Transverse colon (tissue), 4 donors: Measurements from ENCODE around the gene CHCHD6.

Source experiments
- EP300 ChIP-seq: sonication (generic); formaldehyde crosslinking; IDR thresholded peaks from one replicate; pipeline ENCODE4 v1.6.1; 2017; ENCODE audit warnings: antibody characterized with exemption, low read depth
- POLR2A ChIP-seq: fragments of 450-650 bp; IDR thresholded peaks from one replicate; pipeline ENCODE4 v1.6.1; 2016; ENCODE audit warnings: antibody characterized with exemption, mild to moderate bottlenecking, moderate library complexity
- POLR2AphosphoS5 ChIP-seq, 3 donors: sonication (generic); formaldehyde crosslinking; IDR thresholded peaks; one replicate each; pipeline ENCODE4 v1.6.1; 2016; ENCODE audit warnings: antibody characterized with exemption in 3 of 3
- TF ChIP-seq, protein P1 (sequence below), 5 experiments: fragments of 200-600 bp in 3 of 5; fragments of 450-650 bp in 2 of 5; sonication (generic) in 3 of 5; IDR thresholded peaks; 1 replicate in 2 of 5; 2 replicates in 3 of 5; pipeline ENCODE4 v1.5.1; 2016 to 2017; ENCODE audit warnings: antibody characterized with exemption in 5 of 5, inconsistent platforms in 3 of 5, mild to moderate bottlenecking in 2 of 5, moderate library complexity in 1 of 5

DNA sequence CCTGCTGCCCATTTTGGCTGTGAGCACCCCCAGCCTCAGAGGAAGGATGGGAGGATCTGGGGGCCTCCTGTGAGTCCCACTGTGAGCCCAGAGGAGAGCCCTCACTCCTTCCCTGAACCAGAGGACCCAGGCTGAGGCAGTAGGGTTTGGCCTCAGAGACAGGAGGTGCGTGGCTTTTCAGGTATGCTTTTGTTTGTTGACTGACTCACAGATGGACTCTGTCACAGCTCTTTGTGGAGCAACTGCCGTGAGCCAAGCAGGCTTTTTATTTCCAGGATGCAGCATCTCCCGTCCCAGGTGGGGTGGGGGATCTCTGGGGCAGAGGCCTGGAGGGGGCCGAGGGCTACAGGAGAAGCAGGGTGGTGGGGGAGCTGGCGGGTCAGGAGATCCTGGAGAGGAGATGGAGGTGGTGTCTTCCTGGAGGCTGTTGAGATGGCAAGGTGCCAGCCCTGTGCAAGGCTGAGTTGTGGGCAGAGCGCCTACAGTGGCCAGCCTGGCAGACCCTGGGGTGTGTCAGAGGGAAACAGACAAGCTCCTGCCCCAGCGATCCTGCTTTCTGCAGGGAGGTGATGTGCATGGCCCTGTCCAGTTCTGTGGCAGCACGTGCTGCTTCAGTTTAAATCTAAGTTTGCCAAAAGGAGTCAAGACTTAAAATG lies 302.9 kb downstream of the CHCHD6 start:
- TF ChIP-seq, protein P1, sequence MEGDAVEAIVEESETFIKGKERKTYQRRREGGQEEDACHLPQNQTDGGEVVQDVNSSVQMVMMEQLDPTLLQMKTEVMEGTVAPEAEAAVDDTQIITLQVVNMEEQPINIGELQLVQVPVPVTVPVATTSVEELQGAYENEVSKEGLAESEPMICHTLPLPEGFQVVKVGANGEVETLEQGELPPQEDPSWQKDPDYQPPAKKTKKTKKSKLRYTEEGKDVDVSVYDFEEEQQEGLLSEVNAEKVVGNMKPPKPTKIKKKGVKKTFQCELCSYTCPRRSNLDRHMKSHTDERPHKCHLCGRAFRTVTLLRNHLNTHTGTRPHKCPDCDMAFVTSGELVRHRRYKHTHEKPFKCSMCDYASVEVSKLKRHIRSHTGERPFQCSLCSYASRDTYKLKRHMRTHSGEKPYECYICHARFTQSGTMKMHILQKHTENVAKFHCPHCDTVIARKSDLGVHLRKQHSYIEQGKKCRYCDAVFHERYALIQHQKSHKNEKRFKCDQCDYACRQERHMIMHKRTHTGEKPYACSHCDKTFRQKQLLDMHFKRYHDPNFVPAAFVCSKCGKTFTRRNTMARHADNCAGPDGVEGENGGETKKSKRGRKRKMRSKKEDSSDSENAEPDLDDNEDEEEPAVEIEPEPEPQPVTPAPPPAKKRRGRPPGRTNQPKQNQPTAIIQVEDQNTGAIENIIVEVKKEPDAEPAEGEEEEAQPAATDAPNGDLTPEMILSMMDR (IDR thresholded peaks at IDR 0.05), result no peak
- TF ChIP-seq POLR2A (no peak), EP300 (no peak), POLR2AphosphoS5 (IDR thresholded peaks at IDR 0.05) (no peak)
